CD4-positive, alpha-beta T cell (primary cell): ENCODE measurements around the gene FAM180A. TPM values are rescaled to one million over a fixed set of nuclear protein-coding genes. Genes with fewer than 3 reads are reported as not detected.

Experiments used
- ATAC-seq: fragments of 200-7000 bp; cut with Tn5 transposase; one replicate; pipeline ENCODE4 v1.10.0; 2022; ENCODE audit warnings: mild to moderate bottlenecking; ENCODE audit not compliant: poor library complexity
- CTCF ChIA-PET: fragments of 350-600 bp; sonication (Branson Sonifier 250); formaldehyde crosslinking; loops from one replicate; lab custom pipeline; 2021; ENCODE audit warnings: antibody characterized with exemption, inconsistent platforms; lab: Charles Lee
- POLR2A ChIA-PET: fragments of 350-600 bp; sonication (Branson Sonifier 250); formaldehyde crosslinking; loops from one replicate; lab custom pipeline; 2021; ENCODE audit warnings: antibody characterized with exemption, inconsistent platforms; lab: Charles Lee
- DNase-seq, 14 experiments: peaks; one replicate each; pipeline ENCODE4 v3.0.0-alpha.2; 2013 to 2020; ENCODE audit warnings: mixed read lengths in 2 of 14
- H3K27ac ChIP-seq, 2 donors: one replicate each; pipeline versions ENCODE4 v1.5.1 to v1.7.0; 2013; ENCODE audit warnings: low read length in 2 of 2, low read depth in 1 of 2, mild to moderate bottlenecking in 1 of 2
- H3K27me3 ChIP-seq, 2 experiments: 1 replicate in 1 of 2; 2 replicates in 1 of 2; pipeline versions ENCODE4 v1.6.1 to v1.7.0; 2013; ENCODE audit warnings: low read length in 2 of 2, control low read depth in 1 of 2, mild to moderate bottlenecking in 1 of 2, moderate library complexity in 1 of 2; ENCODE audit not compliant: insufficient read depth in 2 of 2, control insufficient read depth in 1 of 2
- H3K36me3 ChIP-seq: one replicate; pipeline ENCODE4 v1.6.1; 2013; ENCODE audit warnings: low read length, control low read depth; ENCODE audit not compliant: insufficient read depth
- H3K4me1 ChIP-seq: one replicate; pipeline ENCODE4 v1.6.1; 2013; ENCODE audit warnings: low read length, control low read depth; ENCODE audit not compliant: insufficient read depth
- H3K4me3 ChIP-seq: one replicate; pipeline ENCODE4 v1.5.1; 2013; ENCODE audit warnings: mild to moderate bottlenecking, low read length, moderate library complexity
- H3K9me3 ChIP-seq, 2 experiments: 1 replicate in 1 of 2; 2 replicates in 1 of 2; pipeline versions ENCODE4 v1.6.1 to v1.7.0; 2013; ENCODE audit warnings: low read length in 2 of 2, mild to moderate bottlenecking in 2 of 2, control low read depth in 1 of 2, moderate library complexity in 1 of 2; ENCODE audit not compliant: control insufficient read depth in 1 of 2, insufficient read depth in 1 of 2
- H3K27ac Mint-ChIP-seq: one replicate; pipeline ENCODE4 v1.8.0; 2020; ENCODE audit warnings: mixed read lengths
- H3K27me3 Mint-ChIP-seq: one replicate; pipeline ENCODE4 v1.8.0; 2021; ENCODE audit warnings: mixed read lengths
- H3K36me3 Mint-ChIP-seq: one replicate; pipeline ENCODE4 v1.8.0; 2021; ENCODE audit warnings: low read depth, mixed read lengths
- H3K4me1 Mint-ChIP-seq: one replicate; pipeline ENCODE4 v1.8.0; 2021; ENCODE audit warnings: low read depth, mixed read lengths
- H3K4me3 Mint-ChIP-seq: one replicate; pipeline ENCODE4 v1.8.0; 2020; ENCODE audit warnings: mild to moderate bottlenecking, mixed read lengths
- H3K9me3 Mint-ChIP-seq: one replicate; pipeline ENCODE4 v1.8.0; 2020; ENCODE audit warnings: mixed read lengths
- intact Hi-C, 2 experiments: fragments of 100-400 bp; cut with DNase I in 1 of 2; cut with micrococcal nuclease in 1 of 2; formaldehyde crosslinking; loops; one replicate each; pipeline versions ENCODE4 v1.15.1 to v1.9.0; 2023 to 2025; cut with DNase I, micrococcal nuclease
- total RNA-seq, 174 experiments: library from RNA in 2 of 174; stranded (reverse) in 2 of 174; gene quantifications; one replicate each; pipeline ENCODE4 v1.2.3 and lab custom pipeline; 2021 to 2026
- TF ChIP-seq, protein P1 (sequence below): fragments of 200-600 bp; IDR thresholded peaks from one replicate; pipeline ENCODE4 v1.8.0; 2022; ENCODE audit warnings: antibody characterized with exemption, mild to moderate bottlenecking

FAM180A gene
- total RNA-seq, 2 experiments from 2014 or later: not detected

DNA sequence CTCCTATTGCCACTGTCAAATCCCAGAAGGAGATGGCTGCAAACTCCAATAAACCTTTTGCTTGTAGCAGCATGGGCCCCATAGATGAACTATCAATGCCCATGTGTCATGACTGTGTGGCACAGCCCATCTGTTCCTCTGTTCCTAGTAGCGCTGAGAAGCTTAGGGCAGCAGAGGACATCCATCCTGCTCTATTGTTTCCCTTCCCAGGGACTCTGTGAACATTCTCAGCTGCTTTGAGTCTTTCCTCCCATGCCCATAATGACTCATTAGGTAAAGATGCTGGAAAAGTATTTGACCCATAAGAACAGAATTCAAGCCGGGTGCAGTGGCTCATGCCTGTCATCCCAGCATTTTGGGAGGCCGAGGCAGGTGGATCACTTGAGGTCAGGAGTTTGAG is 58.0 kb downstream of the FAM180A start:
- Mint-ChIP-seq H3K36me3 (peaks cover 18% of the 10 kb centered on the region), H3K27ac (no peak overlapping the region), H3K4me1 (no peaks in the 10 kb centered on the region), H3K9me3 (no peaks in the 10 kb centered on the region), H3K27me3 (no peaks in the 10 kb centered on the region), H3K4me3 (no peak overlapping the region)
- Histone ChIP-seq H3K27ac (no peak overlapping the region), H3K9me3 (no peaks in the 10 kb centered on the region), H3K4me3 (no peak overlapping the region), H3K4me1 (no peaks in the 10 kb centered on the region), H3K36me3 (no peaks in the 10 kb centered on the region), H3K27me3 (no peaks in the 10 kb centered on the region)
- ChIA-PET POLR2A (no interaction called here), CTCF (no interaction called here)
- ATAC-seq (no peak), DNase-seq (no peak)
- TF ChIP-seq, protein P1, sequence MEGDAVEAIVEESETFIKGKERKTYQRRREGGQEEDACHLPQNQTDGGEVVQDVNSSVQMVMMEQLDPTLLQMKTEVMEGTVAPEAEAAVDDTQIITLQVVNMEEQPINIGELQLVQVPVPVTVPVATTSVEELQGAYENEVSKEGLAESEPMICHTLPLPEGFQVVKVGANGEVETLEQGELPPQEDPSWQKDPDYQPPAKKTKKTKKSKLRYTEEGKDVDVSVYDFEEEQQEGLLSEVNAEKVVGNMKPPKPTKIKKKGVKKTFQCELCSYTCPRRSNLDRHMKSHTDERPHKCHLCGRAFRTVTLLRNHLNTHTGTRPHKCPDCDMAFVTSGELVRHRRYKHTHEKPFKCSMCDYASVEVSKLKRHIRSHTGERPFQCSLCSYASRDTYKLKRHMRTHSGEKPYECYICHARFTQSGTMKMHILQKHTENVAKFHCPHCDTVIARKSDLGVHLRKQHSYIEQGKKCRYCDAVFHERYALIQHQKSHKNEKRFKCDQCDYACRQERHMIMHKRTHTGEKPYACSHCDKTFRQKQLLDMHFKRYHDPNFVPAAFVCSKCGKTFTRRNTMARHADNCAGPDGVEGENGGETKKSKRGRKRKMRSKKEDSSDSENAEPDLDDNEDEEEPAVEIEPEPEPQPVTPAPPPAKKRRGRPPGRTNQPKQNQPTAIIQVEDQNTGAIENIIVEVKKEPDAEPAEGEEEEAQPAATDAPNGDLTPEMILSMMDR: no peak
- intact Hi-C loops: no loop called here

DNA sequence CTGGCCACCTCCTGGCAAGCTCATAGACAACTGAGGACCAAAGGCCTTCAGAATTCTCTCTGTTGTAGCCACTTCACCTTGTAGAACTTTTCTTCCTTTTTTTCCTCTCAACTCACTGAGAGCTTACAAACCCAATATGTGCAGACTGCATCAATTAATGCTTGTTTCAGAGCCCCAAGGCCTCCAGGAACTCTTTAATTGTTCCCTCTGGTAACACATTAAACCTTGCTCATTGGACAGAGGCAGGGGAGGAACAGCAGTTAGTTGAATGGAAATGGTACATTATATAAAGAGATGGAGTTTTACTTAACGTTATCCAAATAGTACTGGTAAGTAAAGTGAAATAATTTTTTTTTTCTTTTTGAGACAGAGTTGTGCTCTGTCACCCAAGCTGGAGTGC is 61.1 kb downstream of the FAM180A start:
- POLR2A ChIA-PET: no interaction called here

DNA sequence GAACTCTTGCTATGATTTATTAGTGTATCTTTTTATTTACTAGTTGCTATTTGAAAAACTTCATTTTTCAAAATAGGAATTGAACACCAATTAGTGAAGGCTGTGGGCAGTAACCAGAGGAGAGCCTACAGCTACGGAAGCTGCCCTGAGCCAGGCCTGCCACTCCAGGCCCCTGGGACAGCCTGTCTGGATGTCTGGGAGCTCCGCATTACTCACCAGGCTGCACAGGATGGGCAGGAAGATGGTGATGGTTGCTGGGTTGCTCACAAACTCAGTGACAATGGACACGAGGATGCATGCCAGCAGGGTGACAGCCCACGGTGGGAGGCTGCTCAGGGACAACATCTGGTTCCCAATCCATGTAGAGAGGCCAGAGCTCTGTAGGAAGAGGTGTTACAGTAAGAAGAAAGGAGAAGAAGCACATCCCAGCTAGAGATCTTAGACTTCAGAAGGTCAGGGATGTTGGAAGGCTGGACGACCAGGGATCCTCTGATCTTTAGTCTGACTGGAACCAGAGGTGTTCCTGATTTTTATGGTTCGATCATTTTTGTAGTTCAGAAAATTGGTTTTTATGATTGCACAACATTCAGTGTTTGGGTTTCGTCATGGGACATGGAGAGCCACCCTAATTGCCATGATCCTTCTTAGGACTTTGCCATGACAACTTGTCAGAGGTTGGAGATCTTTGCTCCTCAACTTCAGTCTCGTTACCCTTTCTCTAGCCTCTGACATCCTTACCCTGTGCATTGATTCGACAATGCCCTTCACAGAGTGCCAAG is 63.1 kb downstream of the FAM180A start:
- intact Hi-C loops: no loop called here
- Mint-ChIP-seq H3K4me3 (no peak overlapping the region), H3K4me1 (no peaks in the 10 kb centered on the region), H3K27ac (peak overlapping the region; percentile 20), H3K9me3 (no peaks in the 10 kb centered on the region), H3K27me3 (no peaks in the 10 kb centered on the region), H3K36me3 (peaks cover 17% of the 10 kb centered on the region)
- Histone ChIP-seq H3K36me3 (no peaks in the 10 kb centered on the region), H3K9me3 (no peaks in the 10 kb centered on the region), H3K27me3 (no peaks in the 10 kb centered on the region), H3K4me1 (no peaks in the 10 kb centered on the region), H3K27ac (no peak overlapping the region), H3K4me3 (no peak overlapping the region)
- ChIA-PET CTCF (no interaction called here), POLR2A (no interaction called here)
- DNase-seq: no peak
- TF ChIP-seq, protein P1: no peak
- ATAC-seq: no peak

More for the DNA sequence above, 61.1 kb downstream of the FAM180A start:
- H3K9me3 Mint-ChIP-seq: no peaks in the 10 kb centered on the region
- Histone ChIP-seq H3K27ac (no peak overlapping the region), H3K4me3 (no peak overlapping the region), H3K9me3 (no peaks in the 10 kb centered on the region), H3K36me3 (no peaks in the 10 kb centered on the region), H3K27me3 (no peaks in the 10 kb centered on the region), H3K4me1 (no peaks in the 10 kb centered on the region)
- CTCF ChIA-PET: no interaction called here
- no peak overlapping the region for H3K27ac Mint-ChIP-seq
- H3K4me3 Mint-ChIP-seq: no peak overlapping the region
- ATAC-seq (no peak), DNase-seq (no peak)
- TF ChIP-seq, protein P1: no peak
- no peaks in the 10 kb centered on the region for H3K27me3 Mint-ChIP-seq
- H3K4me1 Mint-ChIP-seq: no peaks in the 10 kb centered on the region
- intact Hi-C loops: no loop called here
- H3K36me3 Mint-ChIP-seq: peaks cover 26% of the 10 kb centered on the region
